ENCODE measurements around the gene FES. TPM values are rescaled to one million over a fixed set of nuclear protein-coding genes. Genes with fewer than 3 reads are reported as not detected.

FES gene
- total and polyA plus RNA-seq, 10 of the 15 experiments (the other 5 are each of a cell fraction or from before 2014, with no cell fraction given), result 0.07 to 23.9 (median 9.9) TPM

- no peak for TF ChIP-seq ZNF687 (IDR thresholded peaks at IDR 0.05)
- no peak for TF ChIP-seq MYB (IDR thresholded peaks at IDR 0.05; ENCODE audit: borderline replicate concordance, low read depth, low read length)
- TF ChIP-seq REST (IDR thresholded peaks at IDR 0.05; ENCODE audit: low read depth, low read length), result no peak
- TF ChIP-seq KLF5 (IDR thresholded peaks at IDR 0.05; ENCODE audit: partially characterized antibody), result peak; percentile 25
- TF ChIP-seq POLR2AphosphoS5 (IDR thresholded peaks at IDR 0.05; ENCODE audit: low read length), result no peak
- TF ChIP-seq TBL1XR1 (IDR thresholded peaks at IDR 0.05; ENCODE audit: low read depth, low read length), result no peak
- TF ChIP-seq BCL11A (IDR thresholded peaks at IDR 0.05; ENCODE audit: low read depth, low read length), result no peak
- no peak for TF ChIP-seq RELB (IDR thresholded peaks at IDR 0.05; ENCODE audit: low read depth)
- TF ChIP-seq HDAC6 (IDR thresholded peaks at IDR 0.05; ENCODE audit: unreplicated experiment), result no peak
- TF ChIP-seq SIN3A (IDR thresholded peaks at IDR 0.05; ENCODE audit: low read depth, low read length), result no peak
- TF ChIP-seq ZNF24 (IDR thresholded peaks at IDR 0.05), result no peak
- no peak for TF ChIP-seq POU2F2 (IDR thresholded peaks at IDR 0.05; ENCODE audit: borderline replicate concordance, low read depth, low read length)
- no peak for TF ChIP-seq MYC (IDR thresholded peaks at IDR 0.05; ENCODE audit: insufficient read depth, insufficient read length, insufficient replicate concordance, low read length, severe bottlenecking)
- TF ChIP-seq NR2C2 (IDR thresholded peaks at IDR 0.05; ENCODE audit: borderline replicate concordance, control insufficient read depth, insufficient read length, low read depth), result no peak
- no peak for TF ChIP-seq PML (IDR thresholded peaks at IDR 0.05; ENCODE audit: low read length)
- TF ChIP-seq NKRF (conservative IDR thresholded peaks at IDR 0.05), result no peak
- TF ChIP-seq WRNIP1 (IDR thresholded peaks at IDR 0.05; ENCODE audit: borderline replicate concordance, low read depth, low read length), result no peak
These were observed 50.1 kb downstream of the FES start (continued) for GRCh38 chr15:90934256-90934948.

Measured in GM12878 (cell line).